GM23338 (cell line): Measurements from ENCODE around the gene ZFC3H1. TPM values are rescaled to one million over a fixed set of nuclear protein-coding genes. Genes with fewer than 3 reads are reported as not detected.

Source experiments
- ATAC-seq: fragments of 200-7000 bp; cut with Tn5 transposase; 3 replicates; pipeline ENCODE4 v1.9.1; 2020
- DNase-seq: peaks from one replicate; pipeline ENCODE4 v3.0.0-alpha.2; 2015; ENCODE audit warnings: low spot score
- H2AFZ ChIP-seq: fragments of 200-600 bp; sonication (generic); 2 replicates; pipeline ENCODE4 v1.8.0; 2016; ENCODE audit warnings: antibody characterized with exemption, mild to moderate bottlenecking, moderate library complexity
- H3F3A ChIP-seq: fragments of 200-600 bp; sonication (generic); replicated peaks from 2 replicates; pipeline ENCODE4 v1.8.0; 2017; ENCODE audit warnings: antibody characterized with exemption, mixed run types, low read depth
- H3K27ac ChIP-seq: fragments of 200-600 bp; sonication (generic); 2 replicates; pipeline ENCODE4 v1.6.1; 2016; ENCODE audit warnings: low read depth
- H3K27me3 ChIP-seq: fragments of 200-600 bp; sonication (generic); 2 replicates; pipeline ENCODE4 v1.8.0; 2016; ENCODE audit warnings: mild to moderate bottlenecking, mixed run types, moderate library complexity; ENCODE audit not compliant: insufficient read depth
- H3K36me3 ChIP-seq: fragments of 200-600 bp; sonication (generic); 2 replicates; pipeline ENCODE4 v1.8.0; 2016; ENCODE audit warnings: mild to moderate bottlenecking; ENCODE audit not compliant: insufficient read depth
- H3K4me1 ChIP-seq: fragments of 200-600 bp; sonication (generic); 2 replicates; pipeline ENCODE4 v1.8.0; 2016; ENCODE audit warnings: mild to moderate bottlenecking, moderate library complexity; ENCODE audit not compliant: insufficient read depth
- H3K4me2 ChIP-seq: fragments of 200-600 bp; sonication (generic); 2 replicates; pipeline ENCODE4 v1.7.1; 2017; ENCODE audit warnings: mixed run types
- H3K4me3 ChIP-seq: fragments of 200-600 bp; sonication (generic); 2 replicates; pipeline ENCODE4 v1.6.1; 2016; ENCODE audit warnings: mixed run types
- H3K79me2 ChIP-seq: fragments of 200-600 bp; sonication (generic); replicated peaks from 2 replicates; pipeline ENCODE4 v1.8.0; 2017; ENCODE audit warnings: mild to moderate bottlenecking; ENCODE audit not compliant: insufficient read depth
- H3K9me2 ChIP-seq: fragments of 200-600 bp; sonication (generic); 2 replicates; pipeline ENCODE4 v1.8.0; 2017; ENCODE audit not compliant: insufficient read depth
- H4K20me1 ChIP-seq: fragments of 200-600 bp; sonication (generic); replicated peaks from 2 replicates; pipeline ENCODE4 v1.8.0; 2017; ENCODE audit warnings: mild to moderate bottlenecking; ENCODE audit not compliant: insufficient read depth
- H3K27ac Mint-ChIP-seq: 2 replicates; pipeline ENCODE4 v1.8.0; 2020; ENCODE audit warnings: inconsistent platforms, mild to moderate bottlenecking, moderate library complexity, mixed read lengths
- H3K27me3 Mint-ChIP-seq: 3 replicates; pipeline ENCODE4 v1.8.0; 2022; ENCODE audit warnings: low read depth, mild to moderate bottlenecking, moderate library complexity, mixed read lengths, inconsistent platforms; ENCODE audit not compliant: insufficient read depth, poor library complexity
- H3K36me3 Mint-ChIP-seq: 3 replicates; pipeline ENCODE4 v1.8.0; 2021; ENCODE audit warnings: low read depth, mild to moderate bottlenecking, inconsistent platforms, moderate library complexity, mixed read lengths
- H3K4me1 Mint-ChIP-seq: 3 replicates; pipeline ENCODE4 v1.8.0; 2020; ENCODE audit warnings: mild to moderate bottlenecking, inconsistent platforms, mixed read lengths
- H3K4me3 Mint-ChIP-seq: 3 replicates; pipeline ENCODE4 v1.8.0; 2021; ENCODE audit warnings: moderate library complexity, mild to moderate bottlenecking, inconsistent platforms, mixed read lengths
- H3K9me3 Mint-ChIP-seq: 3 replicates; pipeline ENCODE4 v1.8.0; 2020; ENCODE audit warnings: moderate library complexity, mild to moderate bottlenecking, inconsistent platforms, mixed read lengths
- CREB1 ChIP-seq: fragments of 250-450 bp; sonication (Bioruptor Pico); IDR thresholded peaks from 2 replicates; pipeline ENCODE4 v1.5.0; 2020; ENCODE audit warnings: low read depth, mild to moderate bottlenecking, moderate library complexity
- CTCF ChIP-seq, 2 experiments: fragments of 200-600 bp in 1 of 2; sonication (generic) in 1 of 2; conservative IDR thresholded peaks; 2 replicates each; pipeline versions ENCODE4 v1.5.1 to v1.6.1; 2016 to 2017; ENCODE audit warnings: antibody characterized with exemption in 2 of 2, low read depth in 2 of 2, mild to moderate bottlenecking in 2 of 2, moderate library complexity in 1 of 2
- ETS1 ChIP-seq: IDR thresholded peaks from 2 replicates; pipeline ENCODE4 v1.6.1; 2016; ENCODE audit warnings: antibody characterized with exemption
- EZH2 ChIP-seq: fragments of 200-600 bp; sonication (generic); IDR thresholded peaks from one replicate; pipeline ENCODE4 v1.8.0; 2017; ENCODE audit warnings: antibody characterized with exemption, mild to moderate bottlenecking, low read depth; ENCODE audit not compliant: unreplicated experiment
- EZH2phosphoT487 ChIP-seq: fragments of 200-600 bp; sonication (generic); IDR thresholded peaks from one replicate; pipeline ENCODE4 v1.8.1; 2018; ENCODE audit warnings: antibody characterized with exemption; ENCODE audit not compliant: unreplicated experiment
- NANOG ChIP-seq: IDR thresholded peaks from 2 replicates; pipeline ENCODE4 v1.6.1; 2016; ENCODE audit warnings: antibody characterized with exemption, borderline replicate concordance
- REST ChIP-seq: IDR thresholded peaks from one replicate; pipeline ENCODE4 v1.6.1; 2018; ENCODE audit warnings: antibody characterized with exemption; ENCODE audit not compliant: unreplicated experiment
- STAT1 ChIP-seq: IDR thresholded peaks from one replicate; pipeline ENCODE4 v1.6.1; 2016; ENCODE audit warnings: antibody characterized with exemption; ENCODE audit not compliant: unreplicated experiment
- ZNF114 ChIP-seq: fragments of 250-450 bp; sonication (Bioruptor Pico); IDR thresholded peaks from 2 replicates; pipeline ENCODE4 v1.5.0; 2020; ENCODE audit warnings: mild to moderate bottlenecking, moderate library complexity
- ZNF331 ChIP-seq: fragments of 250-450 bp; sonication (Bioruptor Pico); IDR thresholded peaks from 2 replicates; pipeline ENCODE4 v1.5.0; 2020; ENCODE audit warnings: low read depth, mild to moderate bottlenecking, moderate library complexity
- ZNF462 ChIP-seq: fragments of 250-450 bp; sonication (Bioruptor Pico); IDR thresholded peaks from 2 replicates; pipeline ENCODE4 v1.5.0; 2020; ENCODE audit warnings: mild to moderate bottlenecking, moderate library complexity
- polyA plus RNA-seq: library from polyadenylated mRNA; unstranded; fragments of >200 nt; fragmentation: Nextera tagmentation; extraction: Ambion mirVana; gene quantifications from 2 replicates; pipeline ENCODE4 v1.2.1, GENCODE V29; 2016
- total RNA-seq: library from RNA; depleted of rRNA; stranded (reverse); fragments of >200 nt; shearing (Covaris generic); gene quantifications from 2 replicates; pipeline ENCODE4 v1.2.3, GENCODE V29; 2014

ZFC3H1 gene
- total and polyA plus RNA-seq, 2 experiments from 2014 or later: 30.3 to 46.2 TPM

- no peak for TF ChIP-seq NANOG
- TF ChIP-seq ETS1: no peak
- no peak for TF ChIP-seq CREB1 (CRISPR knock-in tag)
- no peak for TF ChIP-seq ZNF114 (CRISPR knock-in tag)
- no peak for TF ChIP-seq CTCF (conservative IDR thresholded peaks at IDR 0.05; ENCODE audit: low read depth in 2 of 2)
- no peak for TF ChIP-seq ZNF331 (CRISPR knock-in tag)
- no peak for TF ChIP-seq EZH2
- TF ChIP-seq EZH2phosphoT487: no peak
- no peak for TF ChIP-seq ZNF462 (CRISPR knock-in tag)
- TF ChIP-seq REST: no peak
- TF ChIP-seq STAT1: no peak
- no peak overlapping the region for H3K27ac ChIP-seq
- Mint-ChIP-seq H3K36me3 (peaks cover 56% of the 10 kb centered on the region), H3K4me1 (no peaks in the 10 kb centered on the region), H3K27me3 (no peaks in the 10 kb centered on the region), H3K9me3 (no peaks in the 10 kb centered on the region), H3K27ac (no peak overlapping the region), H3K4me3 (no peak overlapping the region)
- no peaks in the 10 kb centered on the region for H3K9me2 ChIP-seq
- DNase-seq (no peak), ATAC-seq (no peak)
- no peaks in the 10 kb centered on the region for H3F3A ChIP-seq
- no peaks in the 10 kb centered on the region for H3K27me3 ChIP-seq
- H3K4me2 ChIP-seq: no peak overlapping the region
- H3K4me1 ChIP-seq: no peaks in the 10 kb centered on the region
- H3K4me3 ChIP-seq: no peak overlapping the region
- H3K79me2 ChIP-seq: peaks cover 28% of the 10 kb centered on the region
- peaks cover 8% of the 10 kb centered on the region; the same call in 1 of the 2 replicates for H4K20me1 ChIP-seq
- H3K36me3 ChIP-seq: peaks cover 52% of the 10 kb centered on the region
- no peak overlapping the region for H2AFZ ChIP-seq
These were observed 18.4 kb downstream of the ZFC3H1 start for GRCh38 chr12:71645268-71645667.
